H9 (cell line): Measurements from ENCODE around the gene DLG2. TPM values are rescaled to one million over a fixed set of nuclear protein-coding genes. Genes with fewer than 3 reads are reported as not detected.

ENCODE experiments used
- DNase-seq: peaks from one replicate; pipeline ENCODE4 v3.0.0-alpha.2; 2017
- H2AFZ ChIP-seq: one replicate; pipeline ENCODE4 v1.6.1; 2013; ENCODE audit warnings: mild to moderate bottlenecking, low read length, control low read depth, moderate library complexity
- H2AK5ac ChIP-seq: 2 replicates; pipeline ENCODE4 v1.6.1; 2013; ENCODE audit warnings: low read length, control low read depth, mixed read lengths; ENCODE audit not compliant: insufficient read length
- H2BK120ac ChIP-seq: one replicate; pipeline ENCODE4 v1.6.1; 2013; ENCODE audit warnings: low read depth, mild to moderate bottlenecking, low read length, control low read depth, inconsistent platforms; ENCODE audit not compliant: poor library complexity, severe bottlenecking
- H2BK12ac ChIP-seq: 2 replicates; pipeline ENCODE4 v1.6.1; 2013; ENCODE audit warnings: low read length, control low read depth, mixed read lengths, low read depth; ENCODE audit not compliant: insufficient read length
- H2BK15ac ChIP-seq: 2 replicates; pipeline ENCODE4 v1.6.1; 2013; ENCODE audit warnings: low read depth, low read length, control low read depth
- H2BK20ac ChIP-seq: one replicate; pipeline ENCODE4 v1.6.1; 2013; ENCODE audit warnings: low read depth, mild to moderate bottlenecking, low read length, control low read depth, inconsistent platforms; ENCODE audit not compliant: poor library complexity, severe bottlenecking
- H2BK5ac ChIP-seq: 2 replicates; pipeline ENCODE4 v1.6.1; 2013; ENCODE audit warnings: low read length, control low read depth, mixed read lengths; ENCODE audit not compliant: insufficient read length
- H3K14ac ChIP-seq: 2 replicates; pipeline ENCODE4 v1.6.1; 2013; ENCODE audit warnings: low read length, control low read depth; ENCODE audit not compliant: insufficient read depth
- H3K18ac ChIP-seq: 2 replicates; pipeline ENCODE4 v1.6.1; 2013; ENCODE audit warnings: low read depth, mild to moderate bottlenecking, mixed read lengths, low read length, control low read depth; ENCODE audit not compliant: insufficient read length
- H3K23ac ChIP-seq: 2 replicates; pipeline ENCODE4 v1.6.1; 2013; ENCODE audit warnings: low read length, control low read depth, mixed read lengths, low read depth; ENCODE audit not compliant: insufficient read length
- H3K23me2 ChIP-seq: 2 replicates; pipeline ENCODE4 v1.6.1; 2013; ENCODE audit warnings: low read depth, mild to moderate bottlenecking, mixed read lengths, low read length, control low read depth; ENCODE audit not compliant: insufficient read length, poor library complexity, severe bottlenecking
- H3K27ac ChIP-seq: 2 replicates; pipeline ENCODE4 v1.5.1; 2013; ENCODE audit warnings: low read length, control low read depth, mixed read lengths, low read depth; ENCODE audit not compliant: insufficient read length
- H3K27me3 ChIP-seq: 2 replicates; pipeline ENCODE4 v1.6.1; 2013; ENCODE audit warnings: low read length, control low read depth, inconsistent platforms; ENCODE audit not compliant: insufficient read depth
- H3K4ac ChIP-seq: 2 replicates; pipeline ENCODE4 v1.6.1; 2013; ENCODE audit warnings: low read depth, mild to moderate bottlenecking, control low read depth, inconsistent platforms, low read length, moderate library complexity
- H3K4me1 ChIP-seq: 2 replicates; pipeline ENCODE4 v1.6.1; 2013; ENCODE audit warnings: low read length, control low read depth, inconsistent platforms; ENCODE audit not compliant: insufficient read depth
- H3K4me2 ChIP-seq: 2 replicates; pipeline ENCODE4 v1.6.1; 2013; ENCODE audit warnings: low read length, control low read depth, mixed read lengths; ENCODE audit not compliant: insufficient read length, insufficient read depth
- H3K56ac ChIP-seq: 2 replicates; pipeline ENCODE4 v1.6.1; 2013; ENCODE audit warnings: low read depth, mild to moderate bottlenecking, mixed read lengths, low read length, control low read depth; ENCODE audit not compliant: insufficient read length
- H3K79me1 ChIP-seq: 2 replicates; pipeline ENCODE4 v1.6.1; 2013; ENCODE audit warnings: low read depth, mild to moderate bottlenecking, moderate library complexity, low read length, control low read depth, inconsistent platforms; ENCODE audit not compliant: insufficient read depth, poor library complexity, severe bottlenecking
- H3K79me2 ChIP-seq: 2 replicates; pipeline ENCODE4 v1.6.1; 2013; ENCODE audit warnings: low read length, control low read depth, inconsistent platforms; ENCODE audit not compliant: insufficient read depth
- H3K9ac ChIP-seq: 2 replicates; pipeline ENCODE4 v1.6.1; 2013; ENCODE audit warnings: low read length, control low read depth, mixed read lengths; ENCODE audit not compliant: insufficient read length; ENCODE audit errors: extremely low read depth
- H3K9me3 ChIP-seq: one replicate; pipeline ENCODE4 v1.6.1; 2013; ENCODE audit warnings: low read depth, low read length, inconsistent platforms; ENCODE audit not compliant: control insufficient read depth
- H3T11ph ChIP-seq: one replicate; pipeline ENCODE4 v1.6.1; 2013; ENCODE audit warnings: mild to moderate bottlenecking, low read length, control low read depth, inconsistent platforms
- H4K20me1 ChIP-seq: one replicate; pipeline ENCODE4 v1.6.1; 2013; ENCODE audit not compliant: control insufficient read depth, insufficient read length, insufficient read depth
- H4K5ac ChIP-seq: 2 replicates; pipeline ENCODE4 v1.6.1; 2013; ENCODE audit warnings: low read depth, mild to moderate bottlenecking, mixed read lengths, low read length, control low read depth; ENCODE audit not compliant: insufficient read length
- H4K8ac ChIP-seq: replicated peaks from 2 replicates; pipeline ENCODE4 v1.6.1; 2013; ENCODE audit warnings: low read length, control low read depth, mixed read lengths, low read depth; ENCODE audit not compliant: insufficient read length
- H4K91ac ChIP-seq: 2 replicates; pipeline ENCODE4 v1.6.1; 2013; ENCODE audit warnings: low read depth, mild to moderate bottlenecking, moderate library complexity, mixed read lengths, low read length, control low read depth; ENCODE audit not compliant: insufficient read length
- H3K27ac Mint-ChIP-seq, 3 experiments: 2 replicates in 2 of 3; 3 replicates in 1 of 3; pipeline ENCODE4 v1.8.0; 2020 to 2021; ENCODE audit warnings: mixed read lengths in 3 of 3, mild to moderate bottlenecking in 1 of 3, moderate library complexity in 1 of 3
- H3K27me3 Mint-ChIP-seq: 2 replicates; pipeline ENCODE4 v1.8.0; 2021; ENCODE audit warnings: low read depth, mild to moderate bottlenecking, moderate library complexity, mixed read lengths
- H3K36me3 Mint-ChIP-seq, 3 experiments: 2 replicates in 2 of 3; 3 replicates in 1 of 3; pipeline ENCODE4 v1.8.0; 2020 to 2021; ENCODE audit warnings: low read depth in 3 of 3, mixed read lengths in 3 of 3; ENCODE audit not compliant: insufficient read depth in 1 of 3
- H3K4me1 Mint-ChIP-seq, 2 experiments: 2 replicates each; pipeline ENCODE4 v1.8.0; 2020; ENCODE audit warnings: mixed read lengths in 2 of 2
- H3K4me3 Mint-ChIP-seq, 2 experiments: 2 replicates in 1 of 2; 3 replicates in 1 of 2; pipeline ENCODE4 v1.8.0; 2020 to 2021; ENCODE audit warnings: mild to moderate bottlenecking in 2 of 2, mixed read lengths in 2 of 2, moderate library complexity in 1 of 2
- H3K9me3 Mint-ChIP-seq, 2 experiments: 2 replicates in 1 of 2; 3 replicates in 1 of 2; pipeline ENCODE4 v1.8.0; 2020; ENCODE audit warnings: mild to moderate bottlenecking in 2 of 2, mixed read lengths in 2 of 2, moderate library complexity in 1 of 2
- CTCF ChIP-seq: fragments of 200-600 bp; sonication (generic); conservative IDR thresholded peaks from 3 replicates; pipeline ENCODE4 v1.8.0; 2021; ENCODE audit warnings: antibody characterized with exemption, mild to moderate bottlenecking
- WGBS: extraction: QIAGEN DNeasy Blood & Tissue Kit; methylation state at CpG from one replicate; pipeline ENCODE4 v1.1.7; 2013; ENCODE audit warnings: missing lambda C conversion rate, low lambda C conversion rate, mixed read lengths; ENCODE audit not compliant: insufficient read length; ENCODE audit errors: extremely low coverage; 5-methylcytosine and 5-hydroxymethylcytosine counted together
- total RNA-seq: library from RNA; stranded (reverse); gene quantifications from 2 replicates; pipeline ENCODE4 v1.2.1, GENCODE V29; 2021

The DLG2 gene
- total RNA-seq, 1 experiment from 2014 or later, result 8.0 TPM

- Histone ChIP-seq H2AK5ac (no peak overlapping the region), H4K8ac (no peak overlapping the region), H3T11ph (no peak overlapping the region), H3K9me3 (no peaks in the 10 kb centered on the region), H3K4me1 (no peaks in the 10 kb centered on the region), H3K23ac (no peak overlapping the region), H3K4ac (no peak overlapping the region), H3K79me2 (no peaks in the 10 kb centered on the region), H4K20me1 (no peaks in the 10 kb centered on the region), H2AFZ (no peak overlapping the region), H3K79me1 (no peaks in the 10 kb centered on the region), H3K18ac (no peak overlapping the region), H3K56ac (no peak overlapping the region), H4K91ac (no peak overlapping the region), H2BK20ac (no peak overlapping the region), H2BK120ac (no peak overlapping the region), H4K5ac (no peak overlapping the region), H2BK5ac (no peak overlapping the region), H2BK15ac (no peak overlapping the region), H3K4me2 (no peak overlapping the region), H3K14ac (no peak overlapping the region), H2BK12ac (no peak overlapping the region), H3K27me3 (no peaks in the 10 kb centered on the region), H3K27ac (no peak overlapping the region), H3K23me2 (no peaks in the 10 kb centered on the region), H3K9ac (no peak overlapping the region)
- H3K27me3 Mint-ChIP-seq, result no peaks in the 10 kb centered on the region
- no peak overlapping the region for H3K27ac Mint-ChIP-seq
- WGBS, result no CpG with 5 or more reads among the region's 7 CpGs
- H3K4me1 Mint-ChIP-seq, result no peaks in the 10 kb centered on the region
- H3K36me3 Mint-ChIP-seq, result no peaks in the 10 kb centered on the region
- H3K9me3 Mint-ChIP-seq, result no peaks in the 10 kb centered on the region
- DNase-seq, result no peak
- no peak for TF ChIP-seq CTCF
- H3K4me3 Mint-ChIP-seq, result no peak overlapping the region
Measured at GRCh38 chr11:83921447-83922192, 1705.5 kb downstream of the DLG2 start.
